Stimulated activated CD4-positive, alpha-beta T cell treated with anti-CD3 and anti-CD28 coated beads, Interleukin-4, amount 100 ng/mL, for 1 hour (primary cell): Measurements from ENCODE around the gene PAX5.

Experiments used
- DNase-seq: peaks from one replicate; pipeline ENCODE4 v3.0.0-alpha.2; 2020

Gene PAX5

DNA sequence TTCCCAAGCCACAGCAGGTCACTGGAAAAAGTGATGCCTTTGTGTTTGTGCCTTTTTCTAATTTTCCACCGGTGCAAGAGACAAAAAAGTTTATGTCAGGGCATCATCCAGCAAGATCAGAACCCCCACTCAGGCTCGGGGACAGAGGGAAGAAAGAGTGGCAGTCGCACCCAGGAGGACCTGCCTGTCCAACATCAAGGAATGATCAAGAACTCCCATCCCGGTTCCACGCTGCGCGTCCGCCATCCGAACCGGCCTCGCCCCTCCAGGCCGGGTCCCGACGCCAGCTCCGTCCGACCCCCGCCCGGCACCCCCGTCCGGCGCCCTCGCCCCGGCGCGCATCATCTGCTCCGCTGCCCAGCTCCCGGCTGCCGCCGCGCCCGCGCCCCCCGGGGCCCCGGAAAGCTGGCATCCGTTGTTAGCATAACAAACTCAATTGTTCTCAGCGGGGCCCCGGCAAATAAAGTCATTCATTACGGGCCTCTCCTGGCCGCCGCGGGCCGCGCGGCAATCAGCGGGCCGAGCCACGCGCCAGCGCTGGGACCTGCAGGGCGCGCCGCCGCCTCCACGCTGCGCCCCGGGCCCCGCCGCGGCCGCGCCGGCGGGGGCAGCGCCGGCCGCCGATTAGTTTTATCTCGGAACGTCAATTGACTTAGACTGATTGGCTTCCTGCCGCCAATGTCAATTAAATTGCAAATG lies 48.1 kb downstream of the PAX5 start:
- DNase-seq = no peak

DNA sequence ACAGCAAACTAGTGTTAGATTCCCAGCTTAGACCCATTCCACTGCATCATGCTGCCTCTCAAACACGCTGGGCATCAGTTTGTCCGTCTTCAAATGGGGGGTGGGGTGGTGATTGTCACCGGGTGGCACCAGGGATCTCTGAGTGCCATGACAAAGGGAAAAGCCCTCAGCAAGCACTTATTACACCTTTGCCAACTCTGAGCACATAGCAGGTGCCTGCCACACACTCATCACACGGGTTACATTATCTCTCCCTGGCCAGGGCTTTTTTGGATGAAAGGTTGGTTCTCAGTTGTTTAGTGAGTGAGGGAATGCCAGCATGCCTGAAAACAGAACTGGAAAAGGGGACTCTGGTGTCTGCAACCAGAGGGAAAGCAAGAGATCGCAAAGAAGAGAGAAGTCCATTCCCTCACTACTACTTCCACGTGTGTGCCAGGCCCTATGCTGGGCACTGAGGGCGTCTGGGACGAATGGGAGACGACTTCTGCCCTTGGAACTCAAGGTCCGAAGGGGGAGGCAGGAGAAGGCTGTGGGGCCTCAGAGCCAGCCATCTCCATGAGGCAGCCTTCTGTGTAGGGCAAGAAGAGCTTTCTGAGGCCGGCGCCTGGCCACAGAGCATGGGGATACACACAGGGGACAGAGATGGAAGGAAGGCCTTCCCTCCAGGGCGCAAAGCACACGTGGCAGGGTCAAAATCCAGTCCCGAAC lies 48.9 kb downstream of the PAX5 start:
- no peak for DNase-seq

DNA sequence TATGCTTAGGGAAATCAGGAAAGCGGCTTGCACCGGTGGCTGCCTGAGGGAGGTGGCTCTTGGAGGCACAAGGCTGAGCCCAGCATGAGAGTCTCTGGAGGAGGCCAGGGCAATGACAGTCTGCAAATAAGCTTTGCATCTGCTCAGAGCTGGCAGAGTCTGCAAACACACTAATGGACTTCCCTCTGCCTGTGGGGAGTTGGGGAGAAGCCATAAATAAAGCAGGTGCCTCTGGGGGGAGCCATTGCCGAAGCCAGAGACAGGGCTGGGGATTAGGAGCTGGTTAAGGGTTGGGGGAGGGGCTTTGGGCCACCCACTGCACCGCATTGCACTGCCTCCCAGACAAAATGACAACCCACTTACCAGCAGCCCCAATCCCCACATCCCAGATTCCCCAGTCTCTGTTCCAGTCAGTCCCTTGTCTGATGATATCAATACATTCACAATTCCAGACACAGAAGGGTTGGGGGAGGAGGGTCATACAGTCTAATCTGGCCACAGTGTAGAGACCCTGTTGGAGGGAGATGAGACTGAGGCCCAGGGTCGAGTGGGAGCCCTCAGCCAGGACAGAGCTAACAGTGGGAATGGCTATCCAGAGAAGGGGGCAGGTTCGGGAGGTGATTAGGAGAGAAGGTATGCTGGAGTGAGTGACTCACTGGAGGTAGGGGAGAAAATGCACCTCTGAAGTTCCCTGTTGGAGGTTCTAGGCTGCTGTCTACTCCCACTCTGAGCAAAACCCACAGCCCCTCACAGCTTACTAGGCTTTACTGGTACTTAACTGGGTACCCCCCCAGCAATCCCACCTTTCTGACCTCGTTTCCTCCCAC lies 53.7 kb downstream of the PAX5 start:
- no peak for DNase-seq

DNA sequence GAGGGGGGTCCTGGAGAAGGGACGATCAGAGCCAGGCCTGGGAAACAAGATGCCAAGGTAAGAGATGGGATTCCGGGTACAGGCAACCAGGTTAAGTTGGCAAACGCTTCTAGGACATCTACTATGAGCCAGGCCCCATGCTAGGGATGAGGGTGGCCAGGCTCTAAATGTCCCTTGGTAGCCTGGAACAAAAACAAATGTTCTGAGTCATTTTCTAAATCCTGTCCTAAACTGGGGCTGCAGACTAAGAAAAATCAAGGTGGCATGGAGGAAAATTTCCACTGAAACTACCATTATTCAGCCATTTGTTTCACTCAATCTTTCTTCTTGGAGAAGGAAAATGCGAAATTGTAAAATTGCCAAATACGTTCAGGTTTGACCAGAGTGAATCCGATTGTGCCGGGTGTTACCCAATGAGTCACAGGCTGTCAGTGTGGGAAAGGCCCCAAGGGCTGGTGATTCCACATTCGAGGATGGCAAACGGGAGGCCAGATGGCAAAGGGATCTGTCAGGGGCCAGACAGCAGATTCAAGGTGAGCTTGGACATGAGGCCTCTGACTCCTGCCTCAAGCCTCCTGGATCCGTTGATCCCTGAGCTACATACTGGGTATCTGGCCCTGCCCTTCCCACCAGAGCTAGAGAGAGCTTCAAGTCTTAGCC lies 57.6 kb downstream of the PAX5 start:
- no peak for DNase-seq

DNA sequence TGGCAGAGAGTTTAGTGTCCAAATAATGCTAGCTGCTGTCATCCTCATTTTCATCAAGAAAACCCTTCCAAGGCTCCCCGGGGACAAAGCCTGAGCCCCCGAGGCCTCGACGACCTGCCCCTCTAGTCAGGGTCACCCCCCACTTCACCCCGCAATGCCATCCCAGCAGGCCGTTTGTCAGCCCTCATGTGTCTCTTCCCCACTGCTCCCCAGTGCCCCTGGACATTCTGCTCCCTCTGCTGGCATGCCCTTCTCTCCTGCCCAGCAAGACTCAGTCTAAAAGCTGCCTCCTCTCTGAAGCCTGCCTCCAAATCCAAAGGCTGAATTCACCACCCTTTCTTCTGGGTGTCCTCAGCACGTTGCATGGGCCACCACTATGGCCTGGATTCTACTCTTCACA lies 59.3 kb downstream of the PAX5 start:
- DNase-seq = no peak

DNA sequence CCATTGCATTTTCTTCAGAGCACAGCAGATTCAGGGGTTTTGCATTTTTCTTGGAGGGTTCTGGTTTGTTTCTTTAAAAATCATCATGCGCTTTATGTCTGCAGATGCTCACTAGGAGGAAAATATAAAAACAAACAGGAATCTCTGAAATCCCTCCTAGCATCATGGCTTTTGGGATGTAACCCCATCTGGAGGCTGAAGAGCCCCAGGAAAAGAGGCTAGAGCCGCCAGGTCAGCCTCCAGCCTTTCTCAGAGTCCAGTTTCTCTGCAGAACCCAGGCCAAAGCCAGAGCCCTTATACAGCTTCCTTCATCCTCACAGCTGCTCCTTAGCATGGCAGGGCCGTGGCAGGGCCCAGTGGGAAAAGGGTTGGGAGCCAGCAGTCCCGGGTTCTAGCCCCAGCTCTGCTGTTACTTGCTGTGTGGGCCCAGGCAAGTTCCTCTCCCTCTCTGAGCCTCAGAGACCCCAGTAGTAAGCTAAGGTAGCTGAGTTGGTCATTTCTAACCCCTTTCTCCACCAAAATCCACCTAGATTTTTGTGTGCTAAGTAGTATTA lies 62.1 kb downstream of the PAX5 start:
- no peak for DNase-seq

DNA sequence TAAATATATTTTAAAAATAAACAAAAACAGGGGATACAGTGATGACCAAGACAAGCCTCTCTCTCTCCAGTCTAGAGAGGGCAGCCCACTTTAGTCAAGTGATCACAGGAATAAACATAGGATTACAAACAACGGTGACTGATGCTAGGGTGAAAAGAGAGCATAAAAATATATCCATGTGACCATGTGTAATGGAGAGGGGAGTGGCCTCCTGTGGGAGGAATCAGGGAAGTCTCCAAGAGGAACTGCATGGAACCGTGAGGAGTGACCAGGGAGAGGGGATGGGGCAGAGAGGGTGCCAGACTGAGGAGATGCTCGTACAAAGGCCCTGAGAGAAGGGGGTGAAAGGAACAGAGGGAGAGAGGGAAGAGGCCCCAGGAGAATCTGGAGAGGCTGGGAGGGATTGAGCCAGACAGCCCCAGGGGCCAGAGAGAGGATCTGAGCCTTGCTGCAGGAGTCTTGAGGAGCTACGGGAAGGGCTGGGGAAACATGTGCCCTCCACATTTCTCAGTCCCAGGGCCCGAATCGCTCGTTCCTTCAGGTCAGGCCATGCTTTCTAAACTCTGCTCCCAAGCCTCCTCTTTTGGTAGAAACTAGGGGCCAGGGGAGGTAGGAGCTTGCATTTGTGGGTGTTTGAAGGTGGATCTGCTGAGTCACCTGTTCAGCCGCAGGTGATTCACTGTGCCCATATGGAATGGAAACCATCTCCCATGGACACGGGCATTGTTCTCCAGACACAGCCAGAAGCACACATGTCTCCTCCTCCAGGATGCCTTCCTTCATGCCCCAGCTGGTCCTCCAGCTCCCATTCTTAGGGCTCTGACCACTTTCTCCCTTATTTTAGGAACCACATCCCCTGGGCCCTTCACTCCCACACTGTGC lies 63.8 kb downstream of the PAX5 start:
- no peak for DNase-seq

DNA sequence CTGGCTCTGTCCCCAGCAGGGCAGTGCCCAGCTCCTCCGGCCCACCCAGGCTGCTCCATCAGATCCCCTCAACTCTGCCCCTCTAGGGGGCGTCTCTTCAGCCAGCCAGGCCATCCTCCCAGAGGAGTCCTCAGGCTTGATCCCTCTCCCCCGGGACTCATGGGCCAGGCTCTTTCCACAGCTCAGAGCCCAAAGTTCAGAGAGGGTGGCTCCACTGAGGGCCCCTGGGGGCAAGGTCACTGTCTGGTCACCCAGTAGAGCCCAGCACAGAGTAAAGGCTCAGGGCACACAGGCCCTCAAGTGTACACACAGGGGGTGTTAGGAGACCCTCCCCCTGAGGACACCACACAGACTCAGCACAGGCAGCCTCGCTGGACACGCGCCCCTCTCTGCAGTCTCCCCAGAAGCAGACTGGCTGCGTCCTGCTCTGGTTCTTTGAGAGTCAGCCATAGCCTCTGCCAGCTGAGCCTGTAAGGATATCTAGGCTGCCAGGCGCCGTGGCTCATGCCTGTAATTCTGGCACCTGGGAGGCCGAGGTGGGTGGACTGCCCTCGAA lies 64.8 kb downstream of the PAX5 start:
- no peak for DNase-seq

DNA sequence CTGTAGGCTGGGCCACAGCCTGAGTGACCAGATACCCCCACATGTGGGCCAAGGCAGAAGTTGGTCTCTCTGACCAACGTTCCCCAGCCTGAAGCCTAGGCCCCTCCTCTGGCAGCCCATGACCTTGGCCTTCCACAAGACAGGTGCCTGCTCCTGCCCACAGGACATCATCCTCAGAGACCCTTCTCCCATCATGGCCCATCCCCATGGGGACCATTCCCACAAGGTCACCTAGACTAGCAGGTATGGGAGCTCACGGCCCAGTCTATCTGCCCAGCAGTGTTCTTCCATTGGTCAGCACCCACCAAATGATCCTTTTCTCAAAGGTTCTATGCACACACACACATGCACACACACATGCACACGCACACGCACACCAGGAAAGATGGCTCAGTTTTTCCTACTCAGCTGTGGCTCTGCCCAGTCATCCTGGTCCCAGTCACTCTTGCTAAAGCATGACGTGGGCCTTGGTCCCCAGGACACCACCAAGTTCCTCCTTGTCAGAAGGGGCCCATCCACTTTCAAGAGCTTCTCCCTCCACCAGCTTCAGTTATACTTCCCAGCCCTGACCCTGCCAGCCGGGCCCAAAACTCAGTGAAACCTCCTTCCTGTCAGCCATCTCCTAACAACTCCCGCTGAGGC lies 65.4 kb downstream of the PAX5 start:
- DNase-seq = no peak

DNA sequence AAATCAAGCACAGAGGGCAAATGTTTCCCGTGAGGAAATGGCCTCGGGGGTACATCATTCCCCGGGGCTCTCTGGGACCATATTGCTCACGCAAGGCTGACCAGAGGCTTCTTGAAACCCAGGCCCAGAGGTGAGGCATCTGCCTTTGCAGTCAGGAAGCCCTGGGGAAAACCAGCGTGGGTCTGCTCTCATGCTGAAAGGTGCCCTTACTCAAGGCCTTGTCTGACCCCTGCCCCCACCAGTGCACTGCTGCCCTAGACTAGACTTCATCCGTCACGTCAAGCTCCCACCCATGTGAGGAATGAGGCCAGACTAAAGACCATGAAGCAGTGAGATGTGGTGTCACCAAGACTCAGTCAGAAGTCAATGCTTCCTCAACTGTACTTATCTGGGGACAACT lies 66.1 kb downstream of the PAX5 start:
- DNase-seq = no peak

DNA sequence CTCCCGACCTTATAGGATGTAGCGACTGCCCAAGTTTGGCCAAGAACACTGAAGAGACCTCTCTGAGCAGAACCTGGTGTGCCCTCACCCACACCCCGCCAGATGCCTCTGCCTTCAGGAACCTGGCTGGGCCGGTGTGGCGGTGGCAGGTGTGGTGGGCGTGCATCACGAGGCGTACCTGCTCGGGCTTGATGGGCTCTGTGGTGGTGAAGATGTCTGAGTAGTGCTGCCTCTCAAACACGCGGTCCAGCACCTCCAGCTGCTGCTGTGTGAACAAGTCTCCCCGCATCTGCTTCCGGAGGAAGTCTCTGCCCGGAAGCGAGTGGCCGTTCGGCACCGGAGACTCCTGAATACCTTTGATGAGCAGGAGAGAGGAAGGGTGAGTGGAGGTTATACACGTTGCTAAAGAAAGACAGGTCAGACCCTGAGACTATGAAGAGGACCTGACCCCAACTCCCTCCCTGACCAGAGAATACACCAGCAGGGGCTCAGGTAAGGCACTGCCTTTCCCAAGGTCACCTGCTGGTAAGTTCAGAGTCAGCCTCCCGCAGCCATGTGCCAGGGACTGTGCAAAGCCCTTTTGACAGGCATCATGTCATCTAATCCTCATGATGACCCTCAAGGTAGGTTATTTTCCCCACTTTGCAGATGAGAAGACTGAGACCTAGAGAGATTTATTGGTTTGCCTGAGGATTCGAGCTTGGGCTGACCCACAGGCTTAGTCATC lies 67.5 kb downstream of the PAX5 start:
- DNase-seq = no peak

DNA sequence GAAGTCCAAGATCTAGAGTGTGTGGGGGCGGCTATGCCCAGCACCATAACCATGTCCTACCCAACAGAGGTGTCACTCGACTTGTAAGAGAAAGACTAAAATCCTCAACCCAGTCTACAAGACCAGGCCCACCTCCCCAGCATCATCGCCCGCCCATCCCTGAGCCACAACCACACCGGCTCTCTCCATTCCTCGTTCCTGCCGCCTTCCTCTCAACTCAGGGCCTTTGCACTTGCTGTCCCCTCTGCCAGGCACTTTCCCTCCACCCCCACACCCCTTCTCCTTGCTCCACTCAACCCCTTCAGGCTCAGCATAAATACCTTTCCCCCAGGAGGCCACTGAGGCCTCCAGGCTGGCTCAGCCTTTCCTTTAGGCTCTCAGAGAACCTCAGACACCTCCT lies 69.3 kb downstream of the PAX5 start:
- DNase-seq = no peak

DNA sequence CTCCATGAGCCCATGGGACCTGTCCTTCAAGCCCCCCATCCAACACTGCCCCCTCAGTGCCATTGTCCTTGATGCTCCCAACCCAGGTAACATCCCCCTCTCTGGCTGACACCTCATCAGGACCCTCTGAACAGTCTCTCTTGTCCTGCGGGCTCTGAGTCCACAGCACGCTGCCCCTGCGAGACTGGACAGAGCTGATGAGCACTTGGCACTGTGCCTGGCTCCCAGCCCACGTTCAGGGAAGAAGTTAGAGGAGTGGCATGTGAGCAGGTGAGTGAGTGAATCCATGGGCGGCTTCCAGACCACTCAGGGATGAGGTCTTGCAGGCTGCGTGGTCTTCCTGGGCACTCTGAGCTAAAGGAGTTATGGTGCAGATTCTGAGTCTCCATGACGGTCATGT lies 70.7 kb downstream of the PAX5 start:
- DNase-seq = no peak

DNA sequence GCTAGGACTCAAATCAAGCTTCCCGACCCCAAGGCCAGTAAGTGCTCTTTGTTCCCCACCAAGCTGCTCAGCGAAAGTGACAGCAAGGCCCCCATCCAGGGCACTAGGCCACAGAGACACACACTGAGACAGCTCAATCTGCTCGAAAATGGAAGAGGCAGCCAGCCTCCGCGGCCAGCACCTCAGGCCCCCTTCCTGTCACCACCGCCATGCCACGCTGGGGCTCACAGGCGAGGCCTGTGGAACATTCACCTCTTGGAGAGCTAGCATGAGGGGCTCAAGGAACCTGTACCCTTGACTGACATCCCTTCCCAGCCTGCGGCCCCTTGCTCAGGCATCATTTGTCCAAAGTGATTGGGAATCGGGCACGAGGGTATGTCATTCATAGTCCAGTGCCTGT lies 71.4 kb downstream of the PAX5 start:
- no peak for DNase-seq

DNA sequence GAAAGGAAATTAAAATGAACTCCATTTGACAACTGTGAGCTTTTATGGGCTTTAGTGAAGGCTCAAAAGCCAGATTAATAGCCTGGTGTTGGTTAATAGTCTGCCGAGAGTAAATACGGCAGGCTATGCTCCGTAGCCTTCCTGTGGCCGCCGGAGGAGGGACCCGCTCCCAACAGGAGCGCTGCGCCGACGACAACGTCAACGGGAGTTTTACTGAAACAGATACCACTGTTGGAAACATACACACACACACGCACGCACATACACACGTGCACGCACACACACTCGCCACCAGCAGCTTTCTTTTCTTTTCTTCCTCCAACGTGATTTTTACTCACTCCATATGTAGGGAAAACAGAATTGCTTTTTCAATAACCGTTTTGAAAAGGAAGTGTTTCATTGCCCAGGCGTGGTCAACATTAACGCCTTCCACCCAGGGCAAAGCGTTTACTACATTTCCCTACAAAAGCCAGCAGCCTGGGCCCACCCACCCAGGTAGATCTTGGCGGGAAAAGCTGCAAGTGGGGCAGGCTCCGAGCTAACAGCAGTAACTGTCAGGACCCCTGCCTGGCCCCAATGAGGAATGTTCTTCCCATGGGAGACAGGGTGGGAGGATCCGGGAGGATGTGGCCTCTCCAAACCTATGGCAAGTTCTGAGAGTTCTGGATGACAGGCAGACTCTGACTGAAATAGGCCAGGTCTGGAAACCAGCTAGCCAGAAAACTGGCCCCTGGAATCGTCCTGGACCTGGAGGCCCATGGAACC lies 72.3 kb downstream of the PAX5 start:
- DNase-seq = no peak

DNA sequence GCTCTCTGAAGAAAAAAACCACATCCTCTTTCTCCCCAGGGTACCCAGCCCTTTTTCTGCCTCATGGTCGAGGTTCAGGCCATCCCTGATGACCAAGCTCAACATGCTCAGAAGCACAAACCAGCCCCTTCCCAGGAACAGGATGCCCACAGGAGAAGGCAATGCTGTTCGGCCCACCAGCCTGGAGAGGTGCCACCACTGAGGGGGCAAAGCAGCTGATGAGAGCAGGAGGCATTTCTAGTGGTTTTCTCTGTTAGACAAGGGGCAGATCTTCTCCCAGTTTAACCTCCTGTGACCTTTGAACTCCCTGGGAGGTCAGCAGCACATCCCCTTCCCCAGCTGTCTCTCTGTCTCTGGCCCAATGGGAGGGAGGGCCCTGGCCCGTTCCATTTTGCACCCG lies 73.0 kb downstream of the PAX5 start:
- DNase-seq = no peak

DNA sequence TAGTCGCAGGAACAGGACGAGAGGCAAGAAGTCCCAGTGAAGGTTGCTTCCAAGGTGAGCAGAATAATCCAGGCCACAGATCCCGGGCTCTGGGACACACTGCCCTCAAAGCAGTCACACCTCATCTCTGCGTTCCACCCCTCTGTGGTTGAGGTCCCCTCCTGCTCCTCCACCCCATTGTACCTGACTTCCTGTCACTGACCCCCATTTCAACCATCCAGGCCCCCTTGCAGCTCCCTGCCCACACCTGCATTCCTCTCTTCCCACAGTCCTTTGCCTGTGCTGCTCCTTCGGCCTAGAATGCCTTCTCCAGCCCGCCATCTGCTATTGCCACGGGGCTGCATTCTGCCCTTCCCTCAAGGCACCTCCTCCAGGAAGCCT lies 73.5 kb downstream of the PAX5 start:
- no peak for DNase-seq

DNA sequence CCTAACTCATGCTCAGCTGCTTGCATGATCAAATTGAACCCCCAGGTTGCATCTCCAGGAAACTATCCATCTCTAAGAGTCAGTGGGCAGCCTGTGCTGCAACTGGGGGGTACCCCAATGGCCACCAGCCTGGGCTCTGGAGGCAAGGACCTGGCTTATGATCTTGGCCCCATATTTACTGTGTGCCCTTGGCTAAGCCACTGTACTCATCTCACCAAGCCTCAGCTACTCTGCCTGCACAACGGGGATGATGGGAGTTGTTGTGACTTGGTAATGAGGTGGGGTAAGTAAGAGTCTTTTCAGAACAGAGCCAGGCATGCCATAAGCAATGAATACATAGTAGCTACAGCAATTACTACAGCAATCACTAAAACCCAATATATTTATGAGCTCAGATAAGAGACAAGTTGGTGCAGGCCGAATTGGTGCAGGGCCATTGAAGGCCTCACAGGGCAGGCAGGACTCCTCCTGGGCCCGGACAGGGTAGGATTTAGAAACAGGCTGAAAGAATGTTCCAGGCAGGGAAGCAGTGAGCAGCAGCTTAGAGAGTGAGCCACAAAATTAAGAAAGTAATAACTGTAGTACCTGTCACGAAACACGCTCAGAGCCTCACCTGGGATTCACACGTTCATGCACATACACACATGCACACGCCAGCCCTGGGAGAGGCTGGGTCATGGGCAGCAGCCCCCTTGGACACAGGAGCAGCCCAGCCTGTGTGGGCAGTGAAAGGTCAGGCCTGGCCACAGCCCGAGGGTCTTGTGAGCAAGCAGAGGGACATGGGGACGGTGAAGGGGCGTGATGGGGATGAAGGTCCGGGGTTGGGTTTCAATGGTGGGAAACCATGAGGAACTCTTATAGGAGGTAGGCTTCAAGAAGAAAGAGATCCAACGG lies 74.1 kb downstream of the PAX5 start:
- DNase-seq = no peak

DNA sequence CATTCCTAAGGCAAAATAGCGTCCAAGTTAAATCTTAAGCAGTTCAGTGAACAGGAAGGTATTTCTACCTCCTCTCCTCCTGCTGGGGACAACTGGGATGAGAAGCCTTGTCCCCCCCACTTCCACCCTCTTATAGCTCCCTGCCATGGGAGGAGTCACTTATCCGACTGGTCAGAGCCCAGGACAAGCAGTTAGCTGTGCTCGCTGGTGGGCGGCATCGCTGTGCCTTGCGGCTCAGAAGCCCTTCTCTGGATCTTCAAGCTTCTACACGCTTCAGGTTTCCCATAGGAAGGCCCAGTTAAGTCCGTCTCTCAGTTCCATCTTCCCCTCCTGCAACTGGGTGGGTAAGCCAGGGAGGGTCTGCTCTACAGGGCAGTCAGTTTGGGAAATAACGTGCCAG lies 77.2 kb downstream of the PAX5 start:
- no peak for DNase-seq
